HG03469 (cell line): ENCODE data around the gene RSAD1.

Source experiments
- ATAC-seq: cut with Tn5 transposase; IDR thresholded peaks from one replicate; pipeline ENCODE4 v1.9.1; 2021; ENCODE audit warnings: mild to moderate bottlenecking, moderate library complexity, moderate number of reproducible peaks; ENCODE audit not compliant: unreplicated experiment

The RSAD1 gene

DNA sequence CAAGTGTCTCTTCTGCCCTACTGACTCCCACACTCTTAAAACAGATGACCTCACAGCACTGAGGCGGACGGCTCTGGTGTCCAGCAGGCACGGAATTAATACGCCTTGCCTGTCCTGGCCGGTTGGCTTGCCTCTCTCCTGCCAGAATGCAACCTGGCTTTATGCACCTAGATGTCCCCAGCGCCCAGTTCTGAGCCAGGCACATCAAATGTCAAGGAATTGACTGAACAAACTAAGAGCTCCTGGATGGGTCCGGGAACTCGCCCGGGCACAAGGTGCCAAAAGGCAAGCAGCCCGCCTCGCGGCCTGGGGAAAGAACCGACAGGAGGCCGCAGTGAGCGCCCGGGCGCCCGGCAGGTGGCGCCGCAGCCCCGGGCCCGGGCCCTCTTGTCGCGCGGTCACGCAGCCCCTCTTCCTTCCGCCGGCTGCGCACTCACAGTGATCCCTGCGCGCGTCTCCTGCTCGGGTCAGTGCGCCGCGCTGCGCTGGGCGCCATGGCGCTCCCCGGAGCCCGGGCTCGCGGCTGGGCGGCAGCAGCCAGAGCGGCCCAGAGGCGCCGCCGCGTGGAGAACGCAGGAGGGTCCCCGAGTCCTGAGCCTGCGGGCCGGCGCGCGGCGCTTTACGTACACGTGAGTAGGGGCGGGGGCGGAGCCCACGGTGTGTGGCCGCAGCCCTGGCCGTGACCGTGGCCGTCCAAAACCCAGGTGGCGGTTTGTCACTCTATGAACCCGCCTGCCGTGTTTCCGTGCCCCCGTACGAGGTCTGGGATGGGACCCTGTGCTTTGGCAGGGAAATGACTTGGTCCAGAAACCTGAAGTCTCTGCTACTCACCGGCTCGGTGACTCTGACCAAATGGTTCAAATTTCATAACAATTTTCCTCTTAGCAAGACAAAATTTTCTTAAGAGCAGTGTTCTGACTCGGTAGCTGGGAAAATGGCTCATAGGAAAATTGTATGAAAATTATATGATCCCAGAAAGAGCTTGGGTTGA, at the start of gene RSAD1:
TSS of gene RSAD1 (plus strand) at position 470 of the 991 bp plus-strand sequence. CDS start at position 495, 25 bp downstream.
- ATAC-seq = peak; percentile 77

GRCh38 chr17:50429793-50430192, 48.9 kb upstream of the RSAD1 start:
- no peak for ATAC-seq

DNA sequence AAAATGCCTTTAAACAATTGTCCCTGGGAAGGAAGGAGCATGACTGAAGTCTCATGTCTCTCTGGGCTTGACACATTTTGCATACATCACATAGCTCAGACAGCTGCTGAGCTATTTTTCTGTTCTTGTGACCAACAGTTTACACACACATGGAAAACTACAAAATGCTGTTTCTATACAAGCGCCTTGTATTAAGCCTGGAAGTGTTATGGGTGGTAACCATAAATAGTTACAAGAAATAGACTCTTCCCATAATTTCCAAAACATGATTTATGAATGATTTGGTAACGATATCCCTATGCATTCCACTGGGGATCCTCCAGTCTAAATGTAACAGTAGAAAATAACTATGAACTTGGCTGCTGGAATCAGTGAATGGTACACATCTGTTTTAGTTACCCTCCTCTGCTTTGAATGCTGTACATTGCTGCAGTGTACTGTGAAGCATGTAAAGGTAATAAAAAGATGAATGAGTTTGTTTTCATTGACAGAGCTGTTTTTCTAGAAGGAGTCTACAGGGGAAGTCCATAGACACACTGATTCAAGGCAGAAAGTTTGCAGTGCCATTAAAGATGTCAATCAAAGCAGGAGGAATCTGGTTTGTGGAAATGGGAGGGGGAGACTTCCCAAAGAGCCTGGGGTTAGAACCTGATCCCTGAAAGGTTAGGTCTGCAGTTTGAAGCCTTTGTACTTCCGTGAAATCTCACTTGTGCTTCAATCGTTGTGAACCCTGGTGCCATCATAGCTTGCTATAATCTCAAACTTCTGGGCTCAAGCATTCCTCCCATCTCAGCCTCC, 47.6 kb upstream of the RSAD1 start:
- ATAC-seq = no peak

- ATAC-seq = no peak
Observed at GRCh38 chr17:50432125-50432762, 46.4 kb upstream of the RSAD1 start.

DNA sequence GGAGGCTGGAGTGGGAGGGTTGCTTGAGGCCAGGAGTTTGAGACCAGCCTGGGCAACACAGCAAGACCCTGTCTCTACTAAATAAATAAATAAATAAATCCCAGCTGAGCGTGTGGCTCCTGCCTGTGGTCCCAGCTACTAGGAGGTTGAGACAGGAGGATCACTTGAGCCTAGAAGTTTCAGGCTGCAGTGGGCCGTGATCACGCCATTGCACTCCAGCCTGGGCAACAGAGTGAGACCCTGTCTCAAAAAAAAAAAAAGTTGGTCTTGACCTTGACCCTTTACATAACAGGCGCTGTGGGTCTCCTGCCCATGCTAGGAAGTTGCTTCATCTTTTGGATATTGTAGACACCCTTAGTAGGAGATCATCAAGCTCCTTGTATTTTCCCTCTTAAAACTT, 41.3 kb upstream of the RSAD1 start:
- no peak for ATAC-seq

- ATAC-seq = no peak
Observed at GRCh38 chr17:50439008-50439407, 39.7 kb upstream of the RSAD1 start.

GRCh38 chr17:50440172-50440837, 38.4 kb upstream of the RSAD1 start:
- no peak for ATAC-seq

- ATAC-seq = no peak
Observed at GRCh38 chr17:50440838-50441829, 37.5 kb upstream of the RSAD1 start.

DNA sequence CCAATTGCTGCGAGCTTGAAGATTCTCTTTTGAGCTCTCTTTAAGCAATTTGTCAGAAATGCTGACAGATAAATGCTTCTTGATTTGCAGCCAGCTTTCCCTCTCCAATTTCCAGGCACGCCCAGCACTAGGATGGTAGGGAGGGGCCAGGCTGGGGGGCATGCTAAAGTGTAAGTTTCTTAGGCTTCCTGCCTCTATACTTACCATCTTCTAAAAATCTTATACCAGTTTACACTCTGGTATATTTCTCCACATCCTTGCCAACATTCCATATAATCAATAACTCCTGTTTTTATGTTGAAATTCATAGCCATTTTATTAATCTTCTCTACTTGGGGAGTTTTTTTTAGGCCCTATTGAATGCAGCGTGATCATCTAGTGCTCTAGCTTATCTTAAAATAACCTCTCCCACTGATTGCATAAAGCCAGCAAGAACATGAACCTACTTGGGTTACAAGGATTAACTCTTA, 35.1 kb upstream of the RSAD1 start:
- ATAC-seq = no peak

GRCh38 chr17:50444841-50445715, 33.6 kb upstream of the RSAD1 start:
- ATAC-seq = no peak

GRCh38 chr17:50445730-50446325, 32.8 kb upstream of the RSAD1 start:
- ATAC-seq = no peak

DNA sequence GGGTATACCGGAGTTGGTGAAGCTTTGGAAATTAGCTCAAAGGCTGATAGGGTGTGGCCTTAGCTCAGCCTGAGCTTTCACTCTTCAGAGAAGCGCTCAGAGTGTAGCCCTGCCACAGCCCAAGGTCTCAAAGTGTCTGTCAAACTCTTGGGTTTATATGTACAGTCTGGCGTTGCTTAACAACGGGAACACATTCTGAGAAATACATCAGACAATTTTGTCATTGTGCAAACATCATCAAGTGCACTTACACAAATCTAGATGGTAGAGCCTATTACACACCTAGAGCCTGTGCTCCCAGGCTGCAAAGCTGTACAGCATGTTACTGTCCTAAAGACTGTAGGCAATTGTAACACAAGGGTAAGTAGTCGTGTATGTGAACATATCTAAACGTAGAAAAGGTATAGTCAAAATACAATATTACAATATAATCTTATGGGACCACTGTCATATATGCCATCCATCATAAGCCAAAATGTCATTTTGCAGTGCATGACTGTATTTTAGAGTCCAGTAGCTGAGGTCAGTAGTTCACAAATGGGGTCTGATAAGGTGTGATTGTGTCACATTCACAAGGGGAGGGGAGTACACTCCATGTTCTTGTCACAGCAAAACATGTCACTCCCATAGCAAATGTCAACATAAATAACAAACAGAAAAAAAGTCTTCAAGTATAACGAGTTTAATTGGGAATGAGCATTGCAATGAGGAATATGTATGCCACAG, 30.6 kb upstream of the RSAD1 start:
- no peak for ATAC-seq

DNA sequence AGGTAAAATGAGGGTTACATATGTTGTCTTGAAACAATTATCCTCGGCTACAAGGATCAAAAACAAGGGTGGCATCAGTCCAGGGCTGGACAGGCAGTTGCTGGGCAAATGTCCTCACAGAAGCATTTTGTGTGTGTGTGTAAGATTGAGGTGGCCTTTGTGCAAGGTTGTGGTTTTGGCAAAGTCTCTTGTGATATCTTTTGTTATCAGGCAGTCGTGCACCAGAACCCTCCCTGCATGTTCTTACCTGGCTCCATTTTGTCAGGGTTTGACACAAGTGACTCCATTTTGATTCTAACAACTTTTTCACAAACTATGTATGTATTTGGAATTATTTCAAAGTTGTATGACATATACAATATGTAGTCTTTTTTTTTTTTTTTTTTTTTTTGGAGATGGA, 30.0 kb upstream of the RSAD1 start:
- no peak for ATAC-seq

- ATAC-seq = no peak
Observed at GRCh38 chr17:50451943-50452629, 26.6 kb upstream of the RSAD1 start.

GRCh38 chr17:50452630-50453300, 25.9 kb upstream of the RSAD1 start:
- no peak for ATAC-seq

- ATAC-seq = no peak
Observed at GRCh38 chr17:50453901-50454300, 24.8 kb upstream of the RSAD1 start.
